NCI-H2171 treated with DMSO at 0.1 percent for 48 hours (cell line): Measurements from ENCODE around the gene C2orf66.

Source experiments
- DNase-seq: peaks from one replicate; lab custom pipeline; 2025; lab: John Stamatoyannopoulos, UW

The C2orf66 gene

DNA sequence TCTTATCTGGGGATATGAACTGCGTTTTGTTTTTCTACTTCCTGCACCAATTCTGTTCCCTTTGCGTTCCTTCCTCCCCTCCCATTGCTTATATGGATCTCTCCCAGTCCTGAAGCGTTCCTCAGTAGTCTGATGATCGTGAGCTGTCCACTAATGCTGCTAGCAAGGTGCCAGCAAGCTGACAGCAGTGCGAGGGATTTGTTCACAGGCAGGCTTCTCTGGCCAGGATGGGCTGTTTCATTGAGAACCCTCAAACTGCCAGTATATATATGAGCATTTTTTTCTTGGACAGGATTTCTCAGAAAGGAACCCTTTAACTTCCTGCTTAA lies 49.8 kb downstream of the C2orf66 start:
- DNase-seq: no peak

DNA sequence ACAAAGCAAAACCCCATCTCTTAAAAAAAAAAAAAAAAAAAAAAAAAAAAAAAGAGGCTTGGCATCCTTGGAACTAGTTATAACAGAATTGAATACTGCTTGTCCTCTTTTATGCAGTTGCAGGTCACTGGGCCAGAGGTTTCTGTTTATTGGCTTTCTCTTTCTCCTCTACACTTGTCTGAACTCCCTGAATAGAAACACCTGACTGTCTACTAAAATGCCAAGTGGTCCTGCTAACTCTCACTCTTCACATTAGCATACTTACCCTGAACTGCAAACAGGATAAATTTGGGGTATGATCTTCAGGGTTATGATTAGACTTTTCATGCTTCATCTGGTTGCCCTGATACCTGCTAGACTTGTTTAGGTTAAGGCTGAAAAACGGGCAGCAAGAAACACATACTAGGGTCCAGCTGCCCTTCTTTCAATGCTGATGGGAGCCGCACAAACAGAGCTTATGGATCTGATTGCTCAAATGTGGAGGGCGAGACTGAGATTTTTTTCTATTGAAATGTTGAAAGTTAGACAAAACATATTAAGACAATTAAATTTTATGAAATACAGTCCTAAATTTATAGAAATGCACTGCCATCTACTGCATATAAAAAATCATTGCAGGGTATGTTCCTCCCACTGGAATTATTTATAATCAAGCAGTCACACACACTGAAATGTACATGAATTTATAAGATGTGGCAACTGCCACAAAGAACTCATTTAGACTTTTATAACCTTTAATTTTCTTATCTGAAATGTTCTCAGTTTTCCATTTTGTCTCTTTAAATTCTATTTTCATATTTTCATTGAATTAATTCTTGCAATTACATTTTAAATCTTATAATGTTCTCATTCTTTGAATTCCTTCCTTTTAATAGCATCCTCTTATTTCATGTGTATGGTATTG lies 50.4 kb downstream of the C2orf66 start:
- DNase-seq: peak; percentile 54
